HG02588 (cell line): ENCODE data around the gene PDE8B.

Experiments
- ATAC-seq: cut with Tn5 transposase; IDR thresholded peaks from one replicate; pipeline ENCODE4 v1.9.1; 2021; ENCODE audit warnings: mild to moderate bottlenecking, moderate library complexity; ENCODE audit not compliant: unreplicated experiment

PDE8B gene

DNA sequence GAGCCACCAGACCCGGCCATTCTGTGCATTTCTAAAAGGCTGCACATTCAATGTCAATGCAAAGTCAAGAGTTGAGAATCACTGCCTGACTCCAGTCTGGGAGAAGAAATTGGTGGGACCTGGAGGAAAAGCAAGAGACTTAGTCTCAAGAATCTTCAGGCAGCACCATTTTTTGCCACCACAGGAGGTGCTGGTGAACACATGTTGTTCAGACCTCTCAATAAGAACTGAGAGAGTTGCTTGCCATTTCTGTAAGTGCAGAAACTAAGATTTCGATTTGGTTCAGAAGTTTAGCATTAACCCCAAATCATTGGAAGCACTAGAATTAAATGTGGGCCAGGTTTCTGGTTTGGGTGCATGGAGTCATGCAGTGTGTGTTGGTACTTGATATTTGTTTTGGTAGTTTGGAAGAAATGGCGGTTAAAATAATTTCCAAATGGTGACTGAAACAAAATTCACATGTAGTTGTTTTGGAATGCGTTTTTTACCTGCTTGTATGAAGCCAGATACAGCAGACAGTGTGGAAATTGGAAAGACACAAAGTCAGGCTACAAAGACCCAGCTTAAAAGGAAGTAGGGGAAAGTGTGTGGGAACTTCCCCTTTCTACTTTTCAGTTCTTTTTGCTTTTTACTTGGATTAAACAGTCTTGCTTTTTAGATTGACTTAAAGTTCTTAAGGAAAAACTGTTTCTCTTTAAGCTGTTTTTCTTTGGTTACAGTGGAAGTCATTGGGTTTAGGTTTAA is 20.4 kb downstream of the PDE8B start:
- ATAC-seq, result no peak

DNA sequence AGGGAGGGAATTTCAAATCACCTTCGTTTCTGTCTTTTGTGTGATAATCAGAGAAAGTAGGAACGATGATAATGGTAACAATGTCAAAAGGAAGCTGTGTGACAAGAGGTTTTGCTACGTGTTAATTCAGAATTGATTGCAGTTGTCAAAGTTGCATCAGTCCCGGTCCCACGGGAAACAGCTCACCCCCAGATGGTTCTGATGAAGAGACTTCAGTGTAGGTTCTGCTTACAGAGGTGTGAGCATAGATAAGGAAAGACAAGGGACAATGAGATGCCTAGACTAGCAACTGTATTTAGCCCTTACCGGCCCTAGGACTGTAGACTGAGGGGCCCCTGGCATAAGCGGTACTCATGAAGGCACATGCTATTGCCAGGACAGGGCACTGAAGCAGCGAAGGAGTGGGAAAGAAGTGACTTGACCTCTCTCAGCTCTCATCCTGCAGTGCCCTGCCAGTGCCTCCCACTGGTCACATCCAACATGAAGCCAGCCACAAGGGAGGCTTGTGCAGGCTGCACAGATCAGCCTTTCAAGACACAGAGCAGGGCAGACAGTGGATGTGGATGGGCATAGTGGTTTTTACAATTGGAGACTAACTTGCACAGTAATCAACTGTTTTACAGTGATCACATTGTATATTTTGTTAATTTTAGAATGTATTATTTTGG is 21.1 kb downstream of the PDE8B start:
- no peak for ATAC-seq

DNA sequence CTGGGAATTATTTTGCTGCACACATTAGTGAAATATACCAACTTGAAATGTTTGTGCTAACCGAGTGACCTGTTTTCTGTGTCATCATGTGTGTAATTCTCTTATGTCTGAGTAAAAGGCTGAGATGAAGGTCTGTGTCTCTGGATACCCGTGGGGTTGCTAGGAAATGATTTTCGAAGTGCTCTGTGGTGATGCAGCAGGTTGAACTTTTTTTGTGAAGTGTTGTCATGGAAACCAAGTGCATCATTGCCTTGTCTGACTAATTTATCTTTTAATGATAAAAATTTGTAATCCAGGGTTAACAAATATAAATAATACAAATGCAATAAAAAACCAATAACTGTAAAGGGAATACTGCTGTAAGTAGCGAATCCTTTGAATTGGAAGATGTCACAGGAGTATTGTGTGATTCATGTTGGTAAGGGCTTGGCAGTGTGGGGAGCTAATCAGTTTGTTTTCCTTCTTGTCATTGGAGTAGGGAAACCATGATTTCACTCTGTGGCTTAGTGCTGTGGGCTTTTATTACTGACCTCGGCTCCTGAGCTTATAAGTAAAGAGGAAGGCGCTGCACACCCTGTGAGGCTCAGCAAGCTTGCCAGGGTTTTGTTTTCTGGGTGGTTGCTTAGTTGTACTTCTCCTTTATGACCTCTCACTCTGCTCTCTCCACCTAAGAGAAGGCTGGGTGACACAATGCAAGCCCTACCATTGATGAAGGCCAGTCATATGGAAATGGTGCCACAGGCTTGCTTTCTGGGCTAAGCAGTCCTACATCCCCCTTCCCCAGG is 22.3 kb downstream of the PDE8B start:
- no peak for ATAC-seq

DNA sequence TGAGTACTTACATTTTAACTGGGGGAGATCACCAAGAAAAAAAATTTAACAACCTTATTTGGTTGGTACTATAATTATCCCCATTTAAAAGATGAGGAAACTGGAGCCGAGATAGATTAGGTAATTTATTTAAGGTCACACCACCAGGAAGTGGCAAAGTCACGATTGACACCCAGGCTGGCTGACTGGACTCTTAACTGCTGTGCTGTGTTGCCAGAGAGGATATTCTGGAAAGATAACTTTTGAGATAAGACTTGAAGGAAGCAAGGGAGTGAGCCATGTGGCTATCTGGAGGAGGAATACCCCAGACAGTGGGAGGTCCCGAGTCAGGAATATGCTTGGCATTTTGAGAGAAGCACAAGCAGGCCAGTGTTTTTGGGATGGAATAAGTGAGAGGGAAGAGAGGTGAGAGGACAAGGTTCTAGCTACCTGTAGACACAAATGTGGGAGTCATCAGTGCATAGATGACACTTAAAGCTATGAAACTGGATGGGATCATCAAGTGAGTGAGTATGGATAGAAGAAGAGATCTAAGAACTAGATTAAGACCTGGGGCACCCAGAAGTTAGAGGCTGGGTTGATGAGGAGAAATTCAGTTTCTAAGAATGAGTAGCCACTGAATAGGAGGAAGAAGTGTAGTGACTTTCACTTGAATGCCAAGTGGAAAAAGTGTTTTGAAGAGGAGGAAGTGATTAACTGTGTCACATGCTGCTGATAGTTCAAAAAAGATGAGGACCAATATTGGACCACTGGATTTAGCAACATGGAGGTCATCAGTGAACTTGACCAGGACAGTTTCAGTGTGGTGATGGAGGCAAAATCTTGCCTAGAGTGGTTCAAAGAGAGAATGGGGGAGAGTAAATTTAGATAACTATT is 25.6 kb downstream of the PDE8B start:
- ATAC-seq, result no peak

DNA sequence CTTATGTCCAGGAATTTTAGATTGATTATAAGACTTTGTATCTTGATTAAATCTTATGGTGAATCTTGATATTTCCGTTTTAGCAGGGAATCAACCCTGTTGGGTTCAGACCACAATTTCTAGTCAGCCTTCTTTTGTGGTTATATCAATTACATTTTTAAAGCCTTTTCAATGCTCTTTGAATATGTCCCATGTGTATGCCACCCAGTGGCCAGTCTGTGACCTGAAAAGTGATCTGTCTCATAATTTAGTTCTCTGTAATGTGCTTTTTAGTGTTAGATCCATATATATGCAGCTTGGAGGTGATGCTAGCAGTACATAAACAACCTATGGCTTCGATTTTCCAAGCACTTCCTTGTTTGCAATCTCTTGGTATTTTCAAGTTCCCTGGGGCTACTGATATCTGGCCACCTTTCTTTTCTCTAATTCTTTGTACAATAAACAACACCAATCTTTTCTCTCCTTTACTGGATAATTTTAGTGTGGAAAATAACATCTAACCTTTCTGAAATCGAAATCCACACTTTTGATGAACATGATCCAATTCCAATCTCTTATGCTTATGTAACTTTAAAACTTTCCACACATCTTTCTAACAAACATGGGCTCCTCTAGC is 28.8 kb downstream of the PDE8B start:
- ATAC-seq, result no peak

DNA sequence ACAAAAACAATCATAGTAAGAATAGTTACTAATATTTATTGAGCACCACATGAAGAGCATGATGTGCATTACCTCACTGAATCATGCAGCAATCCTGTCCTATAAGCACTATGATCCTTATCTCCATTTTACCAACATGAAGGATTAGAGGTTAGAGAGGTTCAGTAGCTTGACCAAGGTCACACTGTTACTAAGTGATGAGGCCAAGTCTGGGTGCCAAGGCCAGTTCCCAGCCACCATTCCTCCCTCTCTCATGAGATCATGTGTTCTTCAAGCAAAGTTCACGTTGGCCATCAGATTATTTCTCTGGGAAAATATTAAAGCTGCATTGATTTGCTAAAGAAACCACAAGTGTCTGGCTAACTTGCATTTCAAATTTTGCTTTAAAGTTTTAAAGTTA is 31.0 kb downstream of the PDE8B start:
- no peak for ATAC-seq

DNA sequence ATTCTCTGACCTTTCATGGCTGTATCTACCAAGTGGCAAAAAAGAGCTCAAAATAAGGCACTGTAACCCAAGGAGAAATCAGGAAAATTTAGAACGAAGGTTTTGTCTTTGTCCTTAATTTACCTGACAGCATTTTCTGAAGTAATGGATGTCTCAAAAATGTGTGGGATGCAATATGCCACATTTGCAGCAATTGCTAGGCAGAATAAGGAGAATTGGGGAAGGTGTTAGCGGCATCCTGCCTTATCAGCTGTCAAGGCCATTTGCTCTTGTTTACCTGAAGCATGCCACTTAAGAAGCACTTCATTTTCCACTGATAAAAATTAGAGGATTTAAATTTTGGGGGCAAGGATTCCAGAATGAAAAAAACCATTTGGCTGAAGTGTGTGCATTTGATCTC is 39.0 kb downstream of the PDE8B start:
- no peak for ATAC-seq

DNA sequence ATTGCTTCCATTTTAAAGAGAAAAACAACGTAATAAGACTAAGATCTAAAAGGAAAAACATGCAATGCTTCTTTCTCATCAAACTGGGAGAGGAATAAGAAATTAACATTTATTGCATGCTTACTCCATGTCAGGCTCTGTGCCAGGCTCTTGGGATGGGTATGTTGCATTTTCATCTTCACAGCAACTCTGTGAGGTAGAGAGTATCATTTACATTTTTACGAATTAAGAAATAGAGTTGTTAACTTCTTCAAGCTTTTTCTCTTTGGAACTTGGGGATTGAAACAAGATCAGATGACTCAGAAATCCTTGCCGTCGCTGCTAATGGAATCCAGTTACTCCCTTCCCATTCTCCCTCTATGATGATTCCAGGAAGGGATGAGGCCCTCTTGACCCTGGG is 39.5 kb downstream of the PDE8B start:
- ATAC-seq, result no peak

DNA sequence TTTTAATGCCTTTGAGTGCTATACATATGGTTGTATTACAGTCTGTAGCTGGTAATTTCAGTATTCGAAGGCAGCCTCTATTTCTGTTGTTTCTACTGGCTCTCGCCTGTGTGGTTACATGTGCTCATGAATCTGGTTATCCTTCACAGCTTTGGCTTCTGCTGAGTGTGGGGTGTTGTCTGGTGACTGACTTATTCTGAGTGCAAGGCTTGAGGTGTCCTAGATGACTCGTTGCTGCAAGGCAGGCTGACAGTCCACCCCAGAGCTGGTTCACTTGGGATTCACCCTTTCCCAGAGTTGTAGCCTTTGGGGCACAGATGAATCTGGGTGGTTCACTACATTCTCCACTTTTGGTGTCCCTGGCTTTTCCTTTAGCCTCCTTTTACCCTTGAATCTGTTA is 41.4 kb downstream of the PDE8B start:
- no peak for ATAC-seq

DNA sequence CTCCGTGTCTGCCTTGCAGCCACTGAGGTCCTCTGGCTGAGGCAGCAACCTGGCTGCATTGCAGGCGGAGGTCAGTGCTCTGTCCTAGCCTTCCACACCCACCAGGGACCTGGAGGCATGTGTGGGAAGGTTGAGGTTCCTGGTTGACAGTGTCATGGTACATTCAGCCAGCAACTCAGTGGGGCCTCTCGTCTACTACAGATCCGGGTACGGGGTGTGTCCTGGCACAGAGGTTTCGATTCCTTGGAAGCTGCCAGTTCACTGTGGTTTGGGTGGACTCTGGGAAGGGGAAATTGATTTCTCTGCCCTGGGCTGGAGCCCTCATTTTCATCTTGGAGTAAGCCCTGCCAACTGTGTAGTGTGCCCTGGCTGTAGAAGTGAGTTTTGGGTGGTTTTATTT is 45.1 kb downstream of the PDE8B start:
- no peak for ATAC-seq

DNA sequence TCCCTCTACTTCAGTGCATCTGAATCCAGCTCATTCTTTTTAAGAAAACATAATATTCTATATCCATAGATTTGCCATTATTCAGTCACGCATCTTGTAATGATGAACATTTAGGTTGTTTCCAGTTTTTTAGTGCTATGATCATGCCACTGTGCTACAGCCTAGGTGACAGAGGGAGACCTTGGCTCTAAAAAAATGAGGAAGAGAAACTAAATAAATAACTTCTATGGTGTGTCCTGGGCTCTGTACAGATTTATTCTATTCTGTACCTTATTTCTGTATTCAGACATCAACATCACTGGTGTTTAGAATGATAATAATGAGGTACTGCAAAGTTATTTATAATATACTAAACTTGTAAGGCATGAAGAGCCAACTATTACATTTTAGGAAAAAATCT is 45.9 kb downstream of the PDE8B start:
- ATAC-seq, result no peak

DNA sequence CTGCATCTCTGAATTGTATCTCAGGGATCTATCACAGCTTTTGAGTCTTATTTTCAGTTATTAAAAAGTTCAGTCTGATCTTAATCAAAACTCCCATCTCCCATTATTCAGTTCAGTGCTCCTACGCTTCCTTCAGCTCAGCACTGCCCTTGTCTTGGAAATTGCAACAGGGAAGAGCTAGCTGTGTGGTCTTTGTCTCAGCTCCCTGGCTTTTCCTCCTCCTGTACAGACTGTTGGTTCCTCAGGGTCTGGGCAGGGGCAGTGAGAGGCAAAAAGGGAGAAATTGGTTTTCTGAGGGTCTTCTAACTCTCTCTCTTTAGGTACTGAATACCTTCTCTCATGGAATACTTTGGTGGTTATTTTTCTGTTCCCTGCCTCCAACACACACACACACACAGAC is 48.2 kb downstream of the PDE8B start:
- ATAC-seq, result no peak

DNA sequence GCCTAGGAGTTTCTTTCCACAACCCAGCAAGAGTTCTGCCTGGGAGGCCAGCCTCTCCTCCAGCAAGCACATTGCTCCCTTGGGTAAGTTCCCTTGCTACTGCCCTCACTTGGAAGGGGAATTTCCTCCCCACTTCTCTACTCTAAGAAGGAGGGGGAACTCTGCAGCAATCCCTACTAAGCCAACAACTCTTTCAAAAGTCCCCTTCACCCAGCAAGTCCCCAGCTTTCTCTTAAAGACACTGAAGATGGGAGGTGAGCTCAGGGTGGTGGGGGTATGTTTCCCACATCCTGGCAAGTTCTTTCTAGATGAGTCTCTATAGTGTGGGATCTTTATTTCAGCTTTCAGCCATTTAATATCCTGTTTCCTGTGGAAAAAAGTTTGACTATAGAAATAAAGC is 49.0 kb downstream of the PDE8B start:
- no peak for ATAC-seq

DNA sequence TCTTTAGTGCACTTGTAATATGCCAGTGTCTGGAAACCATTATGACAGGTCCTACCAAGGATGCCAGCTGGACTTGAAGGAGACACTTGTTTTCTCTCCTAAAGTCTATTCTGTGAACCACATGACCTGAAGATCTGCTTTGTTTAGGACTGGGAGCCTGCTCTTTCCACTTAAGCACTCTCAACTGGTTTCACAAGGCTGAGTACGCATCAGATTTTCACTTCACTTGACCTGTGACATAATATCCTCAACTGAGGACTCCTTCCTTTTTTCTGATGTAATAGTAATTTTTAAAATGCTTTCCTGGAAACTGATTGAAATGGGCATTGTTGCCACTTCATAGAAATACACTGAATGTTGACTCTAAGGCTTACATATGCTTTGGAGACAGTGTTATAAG is 52.2 kb downstream of the PDE8B start:
- no peak for ATAC-seq

DNA sequence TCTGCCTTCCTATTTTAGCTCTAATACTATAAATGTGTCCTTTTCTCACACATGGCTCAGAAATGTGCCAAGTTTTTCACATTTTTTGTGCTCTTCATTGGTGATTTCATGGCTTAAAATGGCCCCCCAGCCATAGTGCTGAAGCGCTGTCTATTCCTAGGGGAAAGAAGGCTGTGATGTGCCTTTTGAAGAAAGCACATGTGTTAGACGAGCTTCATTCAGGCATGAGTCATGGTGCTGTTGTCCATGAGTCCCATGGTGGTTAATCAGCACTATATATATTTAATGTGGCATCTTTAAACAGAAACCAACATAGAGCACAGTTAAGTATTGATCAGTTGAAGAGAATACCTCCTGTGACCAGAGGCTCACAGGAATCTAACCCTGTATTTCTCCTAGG is 55.8 kb downstream of the PDE8B start:
- ATAC-seq, result no peak

DNA sequence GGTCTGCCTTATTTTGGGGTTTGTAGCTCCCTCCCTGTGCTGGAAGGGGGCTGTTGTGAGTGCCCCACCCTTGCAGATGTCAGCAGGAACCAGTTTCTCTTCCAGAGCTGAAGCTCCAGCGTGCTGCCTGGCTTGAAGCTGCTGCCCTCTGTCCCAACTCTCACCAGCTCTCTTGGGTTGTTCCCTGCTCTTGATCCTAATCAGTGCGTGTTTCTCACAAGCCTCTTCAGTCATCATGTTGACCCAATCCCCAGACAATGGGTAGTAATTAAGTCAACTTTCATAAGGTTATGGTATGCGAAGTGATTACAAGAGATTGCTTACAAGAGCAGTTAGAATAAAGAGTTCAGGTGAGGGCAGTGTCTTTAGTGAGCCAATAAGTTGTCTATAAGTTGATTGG is 57.0 kb downstream of the PDE8B start:
- no peak for ATAC-seq

DNA sequence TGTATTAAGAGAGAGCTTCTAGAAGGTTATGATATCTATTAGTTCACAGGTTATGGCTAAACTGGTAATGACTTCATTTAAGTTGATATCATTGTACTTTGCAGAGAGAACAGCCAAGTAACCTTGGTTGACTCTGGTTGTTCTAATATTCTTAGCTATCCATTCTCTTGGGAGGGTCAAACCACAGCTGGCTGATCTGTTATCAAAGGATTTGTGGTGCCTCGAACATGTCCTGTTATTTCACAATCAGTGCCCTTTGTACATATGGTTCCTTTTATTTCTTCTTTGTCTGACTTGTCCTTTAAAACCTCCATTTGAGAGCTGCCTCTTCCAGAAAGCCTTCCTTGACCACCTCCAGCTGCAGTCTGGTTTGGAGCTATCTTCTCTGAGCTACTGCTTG is 61.7 kb downstream of the PDE8B start:
- ATAC-seq, result no peak

DNA sequence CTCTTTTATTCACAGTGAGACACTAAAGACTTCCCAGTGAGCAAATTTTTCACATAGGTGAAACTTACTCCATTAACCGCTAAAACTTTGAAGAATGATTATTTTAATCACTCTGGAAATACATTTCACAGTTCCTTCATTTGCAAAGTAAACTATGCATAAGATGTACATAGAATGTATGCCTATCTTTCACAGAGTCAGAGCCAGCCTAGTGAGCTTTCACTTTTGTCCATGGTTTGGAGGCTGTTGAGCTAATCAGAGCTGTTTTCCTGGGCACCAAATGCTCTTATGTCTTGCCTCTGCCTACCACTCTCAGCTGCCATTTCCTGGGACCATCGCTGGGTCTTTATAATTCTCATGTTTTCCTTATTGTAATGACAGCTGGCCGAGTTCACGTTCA is 67.3 kb downstream of the PDE8B start:
- no peak for ATAC-seq

DNA sequence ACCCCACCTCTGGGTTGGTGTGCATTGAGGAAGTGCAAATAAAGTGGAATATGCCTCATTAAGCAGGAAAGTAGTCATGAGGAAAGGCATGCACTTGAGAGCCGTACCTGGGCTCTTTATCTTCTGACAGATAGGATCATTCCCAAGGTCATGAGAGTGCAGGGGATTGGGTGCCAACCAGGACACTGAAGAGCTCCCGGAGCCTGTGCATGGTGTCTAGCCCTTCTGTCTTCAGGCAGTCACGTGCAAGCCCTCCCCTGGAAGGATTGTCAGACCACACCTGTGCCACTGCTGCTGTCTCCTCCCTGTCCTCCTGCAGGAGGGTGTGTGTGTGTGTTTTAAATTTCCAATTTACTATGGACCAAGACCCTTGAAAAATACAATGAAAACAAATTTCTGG is 69.6 kb downstream of the PDE8B start:
- no peak for ATAC-seq

DNA sequence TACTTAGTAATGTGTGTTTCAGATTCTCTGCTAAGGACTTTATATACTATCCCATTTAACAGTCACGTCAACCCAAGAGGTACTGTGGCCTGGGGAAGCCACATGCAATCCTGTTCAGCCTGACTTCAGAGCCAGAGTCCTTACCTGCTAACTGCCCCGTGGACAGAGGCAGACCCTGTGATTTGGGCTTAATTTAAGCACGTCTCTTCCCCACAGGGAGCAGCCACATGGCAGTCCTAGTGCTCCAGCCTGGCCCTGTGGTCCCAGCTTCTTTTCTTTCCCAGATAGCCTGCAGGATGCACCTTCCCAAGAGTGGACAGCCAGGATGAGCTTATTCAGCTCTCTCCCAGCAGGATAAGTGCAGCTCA is 71.5 kb downstream of the PDE8B start:
- ATAC-seq, result no peak
